Gastrocnemius medialis (tissue), 4 donors: Measurements from ENCODE around the gene PRDX3.

Experiments
- CTCF ChIP-seq, 5 experiments: fragments of 450-650 bp in 3 of 5; fragments of 200-600 bp in 2 of 5; sonication (generic) in 2 of 5; IDR thresholded peaks in 4 of 5; conservative IDR thresholded peaks in 1 of 5; 1 replicate in 4 of 5; 2 replicates in 1 of 5; pipeline ENCODE4 v1.5.1; 2016 to 2019; ENCODE audit warnings: antibody characterized with exemption in 5 of 5, mild to moderate bottlenecking in 3 of 5, moderate library complexity in 3 of 5
- POLR2A ChIP-seq, 2 donors: fragments of 450-650 bp; IDR thresholded peaks; one replicate each; pipeline ENCODE4 v1.6.1; 2017; ENCODE audit warnings: antibody characterized with exemption in 2 of 2, mild to moderate bottlenecking in 2 of 2, moderate library complexity in 2 of 2

DNA sequence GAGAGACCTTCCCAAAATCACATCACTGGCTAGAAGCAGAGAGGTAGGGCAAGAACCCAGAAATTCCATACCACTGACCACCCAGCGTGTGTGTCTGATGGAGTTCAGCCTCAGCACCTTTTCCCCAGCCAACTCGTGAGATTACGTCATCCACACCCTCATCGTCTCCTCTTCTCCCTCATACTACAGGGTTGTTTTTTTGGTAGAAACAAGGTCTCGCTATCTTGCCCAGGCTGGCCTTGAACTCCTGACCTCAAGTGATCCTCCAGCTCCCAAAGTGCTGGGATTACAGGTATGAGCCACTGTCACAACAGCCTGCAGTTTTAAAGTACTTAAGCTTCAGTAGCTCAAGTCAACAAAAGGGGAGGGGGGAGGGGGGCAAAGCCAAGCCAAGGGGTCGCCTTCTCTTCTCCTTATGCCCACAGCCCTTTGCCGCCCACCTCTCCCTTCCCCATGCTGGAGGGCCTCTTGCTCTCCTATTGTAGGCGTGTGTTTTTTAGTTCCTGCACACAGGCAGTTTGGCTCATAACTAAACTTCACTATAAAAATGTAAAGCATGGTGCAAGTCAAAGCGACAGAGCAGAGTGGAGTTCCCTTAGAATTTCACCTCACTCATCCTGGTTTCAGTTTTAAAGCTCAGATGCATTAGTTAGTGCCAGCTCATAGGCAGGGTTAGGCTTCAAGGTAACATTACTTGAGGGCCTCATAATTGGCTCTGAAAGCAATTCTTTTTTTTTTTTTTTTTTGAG, 5.2 kb upstream of the PRDX3 start:
- TF ChIP-seq CTCF (IDR thresholded peaks at IDR 0.05 in 4 of 5, conservative IDR thresholded peaks at IDR 0.05 in 1 of 5) (no peak), POLR2A (IDR thresholded peaks at IDR 0.05) (no peak)
